Measurements from ENCODE around the gene AP1S3.

The AP1S3 gene

DNA sequence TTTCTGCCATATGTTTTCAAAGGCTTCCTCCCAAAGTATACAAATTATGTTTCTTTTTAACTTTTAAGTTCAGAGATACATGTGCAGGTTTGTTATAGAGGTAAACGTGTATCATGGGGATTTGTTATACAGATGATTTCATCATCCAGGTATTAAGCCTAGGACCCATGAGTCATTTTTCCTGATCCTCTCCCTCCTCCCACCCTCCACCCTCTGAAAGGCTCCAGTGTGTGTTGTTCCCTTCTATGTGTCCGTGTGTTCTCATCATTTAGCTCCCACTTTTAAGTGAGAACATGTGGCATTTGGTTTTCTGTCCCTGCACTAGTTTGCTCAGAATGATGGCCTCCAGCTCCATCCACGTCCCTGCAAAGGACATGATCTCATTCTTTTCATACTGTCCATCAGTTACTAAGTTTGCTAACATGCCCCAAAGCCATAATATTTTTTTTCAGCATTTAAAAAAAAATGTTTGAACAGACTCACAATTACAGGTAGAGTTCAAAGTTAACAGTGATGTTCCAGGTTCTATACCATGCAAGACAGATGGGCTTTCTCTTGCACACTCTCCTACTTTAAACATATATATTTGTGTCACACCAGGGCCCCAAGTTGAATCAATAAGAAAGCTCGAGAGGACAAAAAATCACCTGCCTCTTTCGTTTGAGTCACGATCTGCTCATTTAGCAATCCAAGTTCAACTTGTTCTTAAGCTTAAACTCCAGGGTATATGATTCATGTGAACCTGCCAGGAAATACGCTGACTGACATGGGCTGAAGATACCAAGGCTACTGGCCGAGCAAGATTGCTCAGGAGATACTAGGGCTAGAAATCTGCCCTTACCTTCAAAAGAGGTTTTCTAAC, 77.6 kb downstream of the AP1S3 start:
- FAIRE-seq = no peak

DNA sequence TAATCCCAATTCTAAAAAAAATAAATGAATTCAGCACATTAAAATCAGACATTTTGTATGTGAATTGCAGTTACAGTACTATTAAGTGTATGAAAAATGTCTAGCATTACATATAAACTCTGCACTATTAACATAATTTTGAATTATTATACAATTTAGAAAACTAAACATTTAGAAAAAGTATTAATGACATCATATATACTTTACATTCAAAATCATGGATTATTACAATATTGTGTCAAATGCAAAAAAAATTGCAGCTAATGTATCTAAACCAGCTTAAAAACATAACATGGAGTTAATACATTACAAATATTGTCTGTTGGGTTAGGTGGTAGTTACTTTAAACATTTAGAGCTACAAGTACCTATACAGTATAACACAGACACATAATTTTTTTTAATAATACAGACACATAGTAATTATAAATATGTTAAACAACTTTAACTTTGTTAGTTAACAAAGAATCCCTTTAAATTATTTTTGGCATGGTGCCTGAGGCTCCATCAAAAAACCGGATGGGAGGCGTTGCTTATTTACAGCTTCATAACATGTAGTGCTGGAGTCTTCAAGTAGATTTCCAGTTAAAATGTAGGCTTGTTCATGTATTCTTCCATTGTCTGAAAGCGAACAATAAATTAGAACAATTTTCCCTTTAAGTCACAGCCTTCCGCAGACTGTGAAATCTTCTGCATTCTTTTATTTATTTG, 79.1 kb downstream of the AP1S3 start:
- FAIRE-seq = no peak

DNA sequence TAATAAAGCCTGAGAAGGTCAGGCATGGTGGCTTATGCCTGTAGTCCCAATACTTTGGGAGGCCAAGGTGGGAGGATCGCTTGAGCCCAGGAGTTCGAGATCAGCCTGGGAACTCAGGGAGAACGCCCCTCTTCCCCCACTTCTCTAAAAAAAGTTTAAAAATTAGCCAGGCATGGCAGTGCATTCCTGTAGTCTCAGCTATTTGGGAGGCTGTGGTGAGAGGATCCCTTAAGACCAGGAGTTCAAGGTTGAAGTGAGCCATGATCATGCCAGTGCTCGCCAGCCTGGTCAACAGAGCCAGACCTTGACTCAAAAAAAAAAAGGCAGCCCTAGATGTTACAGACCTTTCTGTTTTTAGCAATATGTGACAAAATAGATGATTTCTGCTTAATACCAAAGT, 83.4 kb downstream of the AP1S3 start:
- no peak for FAIRE-seq

DNA sequence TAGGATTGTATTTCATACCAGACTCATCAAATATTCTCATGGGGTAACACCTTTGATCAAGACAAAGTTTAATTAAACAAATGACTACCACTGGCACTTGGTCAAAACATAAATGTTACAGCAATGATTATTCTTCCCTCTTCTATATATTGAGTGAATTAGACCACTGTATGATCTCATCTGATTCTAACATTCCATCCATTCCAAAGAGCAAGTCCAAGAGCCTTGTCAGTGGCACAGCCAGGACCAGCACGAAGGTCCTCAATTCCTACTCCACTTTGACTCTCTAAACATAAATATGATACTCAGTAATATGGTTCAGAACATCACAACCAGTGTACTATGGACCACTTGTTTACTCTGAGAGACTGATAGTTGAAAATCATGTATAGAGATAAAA, 86.4 kb downstream of the AP1S3 start:
- no peak for FAIRE-seq

DNA sequence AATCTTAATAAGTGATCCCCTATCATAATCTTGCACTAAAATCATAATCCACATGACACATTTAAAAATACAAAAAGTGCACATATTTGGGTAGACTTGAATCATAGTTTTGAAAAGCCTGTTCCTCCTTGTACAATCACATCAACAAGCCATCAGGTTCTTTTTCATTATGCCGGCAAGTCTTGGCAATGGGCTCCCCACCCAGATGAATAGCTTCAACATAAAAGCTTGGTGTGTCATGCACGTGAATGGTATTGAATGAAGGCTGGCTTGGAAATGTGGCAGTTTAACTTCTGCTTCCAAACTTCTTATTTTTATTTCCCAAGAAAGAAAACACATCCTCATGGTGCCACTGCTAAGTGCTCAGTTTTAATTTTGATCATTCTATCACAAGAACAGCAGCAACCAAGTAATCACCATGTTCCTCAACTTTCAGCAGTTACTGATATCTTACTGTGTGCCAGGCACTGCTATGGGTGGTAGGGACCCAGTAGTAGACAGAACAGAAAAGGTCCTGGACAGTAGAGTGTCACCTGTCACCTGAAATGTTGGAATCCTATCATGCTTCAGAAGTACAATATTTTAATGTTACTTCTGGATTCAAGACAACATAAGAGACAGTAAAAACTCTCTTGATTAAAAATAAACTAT, 89.9 kb downstream of the AP1S3 start:
- FAIRE-seq = no peak

DNA sequence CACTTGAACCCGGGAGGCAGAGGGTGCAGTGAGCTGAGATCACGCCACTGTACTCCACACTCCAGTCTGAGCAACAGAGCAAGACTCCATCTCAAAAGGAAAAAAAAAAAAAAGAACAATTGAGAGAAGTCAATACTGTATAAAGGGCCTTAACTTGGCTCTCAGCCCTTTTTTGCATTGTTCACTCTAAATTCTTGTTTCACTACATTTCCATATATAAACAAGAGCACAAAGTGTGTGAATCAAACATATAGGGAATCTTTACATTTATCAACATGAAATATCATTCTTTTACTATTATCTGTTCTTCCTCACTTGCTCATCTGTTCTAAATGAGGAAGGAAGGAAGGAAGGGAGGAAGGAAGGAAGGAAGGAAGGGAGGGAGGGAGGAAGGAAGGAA, 90.8 kb downstream of the AP1S3 start:
- no peak for FAIRE-seq

DNA sequence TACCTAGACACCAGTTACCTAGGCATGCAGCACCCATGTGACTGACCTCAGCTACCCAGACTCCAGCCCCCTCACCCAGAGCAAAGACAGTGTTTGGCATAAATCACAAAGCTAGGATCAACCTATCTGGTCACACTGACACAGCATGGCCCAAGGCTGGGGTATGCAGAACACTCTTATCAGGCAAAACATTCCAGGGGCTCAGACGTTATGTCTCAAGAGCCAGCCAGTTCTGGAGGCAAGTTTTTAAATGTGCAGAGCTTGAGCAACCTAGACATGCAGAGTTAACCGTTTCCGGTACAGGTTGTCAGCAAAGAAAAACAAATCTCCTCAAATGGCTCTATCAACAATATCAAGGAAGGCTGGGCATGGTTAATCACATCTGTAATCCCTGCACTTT, 92.8 kb downstream of the AP1S3 start:
- FAIRE-seq = no peak

DNA sequence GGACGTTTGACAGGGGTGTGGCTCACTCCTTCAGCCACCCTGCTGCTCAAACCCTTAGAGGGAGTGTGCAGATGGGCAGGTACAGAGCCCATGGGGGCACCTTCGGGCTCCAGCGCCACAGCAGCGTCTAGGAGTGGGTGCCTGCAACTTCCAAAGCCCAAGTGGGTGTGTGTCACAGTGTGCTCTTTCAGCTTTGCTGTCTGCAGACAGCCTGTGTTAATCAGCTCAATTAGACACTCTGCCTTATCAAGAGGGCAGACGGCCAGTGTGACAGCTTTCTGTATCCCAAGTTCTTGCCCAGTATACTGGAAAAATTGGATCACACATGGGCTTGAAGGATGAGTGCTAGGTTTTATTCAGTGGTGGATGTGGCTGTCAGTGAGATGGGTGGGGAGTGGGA, 96.7 kb downstream of the AP1S3 start:
- no peak for FAIRE-seq

DNA sequence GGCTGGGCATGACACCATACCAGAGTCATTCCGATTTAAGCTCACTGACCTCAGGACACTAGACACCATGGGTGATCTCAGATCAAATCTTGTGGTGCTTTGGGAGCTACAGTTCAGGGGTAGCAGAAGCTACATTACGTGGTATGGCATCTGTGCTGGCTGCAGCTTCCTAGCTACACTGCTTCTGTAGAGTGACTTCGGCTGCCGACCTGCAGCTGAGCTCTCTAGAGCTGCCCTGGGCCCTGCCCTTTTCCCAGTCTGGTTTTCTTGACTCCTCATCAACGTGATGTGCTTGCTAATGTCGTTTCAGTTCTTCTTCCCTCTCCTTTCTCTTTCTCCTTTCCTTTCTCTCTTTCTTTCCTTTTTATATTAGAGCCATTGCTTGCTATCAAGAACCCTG, 100.2 kb downstream of the AP1S3 start:
- no peak for FAIRE-seq

DNA sequence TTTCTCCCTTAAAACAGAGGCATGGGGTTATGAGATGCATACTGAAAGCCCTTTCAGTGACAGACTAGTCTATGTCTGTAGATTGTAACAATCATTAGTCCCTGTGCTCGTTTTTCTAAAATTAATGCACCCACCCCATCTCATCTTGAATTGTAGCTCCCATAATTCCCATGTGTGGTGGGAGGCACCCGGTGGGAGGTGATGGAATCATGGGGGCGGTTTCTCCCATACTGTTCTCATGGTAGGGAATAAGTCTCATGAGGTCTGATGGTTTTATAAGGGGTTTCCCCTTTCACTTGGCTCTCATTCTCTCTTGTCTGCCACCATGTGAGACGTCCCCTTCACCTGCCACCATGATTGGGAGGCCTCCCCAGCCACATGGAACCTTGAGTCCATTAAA, 100.9 kb downstream of the AP1S3 start:
- no peak for FAIRE-seq

DNA sequence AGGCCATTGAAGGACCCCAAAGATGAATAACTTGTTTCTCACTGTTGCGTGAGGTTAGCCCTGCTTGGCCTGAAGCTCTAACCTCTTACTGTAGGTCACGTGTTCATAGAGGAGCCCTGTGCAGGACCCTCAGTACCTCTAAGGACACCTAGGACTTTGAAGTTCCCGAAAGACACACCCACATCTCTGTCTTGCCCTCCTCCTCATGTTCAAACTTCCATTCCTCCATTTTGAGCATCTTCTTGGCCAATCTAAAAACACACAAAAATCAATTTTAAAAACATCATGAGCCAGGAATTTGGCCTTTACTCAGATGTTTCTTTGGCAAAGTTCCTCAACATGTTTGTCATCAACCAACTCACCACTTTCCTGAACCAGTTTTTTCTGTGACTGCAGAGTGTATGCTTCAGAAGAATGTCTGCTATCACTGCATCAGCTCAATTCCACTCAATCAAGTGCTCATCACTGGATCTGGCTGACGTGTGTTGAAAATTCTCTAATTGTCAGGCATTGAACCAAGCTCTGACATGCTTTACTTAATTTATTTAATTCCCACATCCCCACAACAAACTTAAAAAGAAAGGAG, 101.6 kb downstream of the AP1S3 start:
- FAIRE-seq = no peak

DNA sequence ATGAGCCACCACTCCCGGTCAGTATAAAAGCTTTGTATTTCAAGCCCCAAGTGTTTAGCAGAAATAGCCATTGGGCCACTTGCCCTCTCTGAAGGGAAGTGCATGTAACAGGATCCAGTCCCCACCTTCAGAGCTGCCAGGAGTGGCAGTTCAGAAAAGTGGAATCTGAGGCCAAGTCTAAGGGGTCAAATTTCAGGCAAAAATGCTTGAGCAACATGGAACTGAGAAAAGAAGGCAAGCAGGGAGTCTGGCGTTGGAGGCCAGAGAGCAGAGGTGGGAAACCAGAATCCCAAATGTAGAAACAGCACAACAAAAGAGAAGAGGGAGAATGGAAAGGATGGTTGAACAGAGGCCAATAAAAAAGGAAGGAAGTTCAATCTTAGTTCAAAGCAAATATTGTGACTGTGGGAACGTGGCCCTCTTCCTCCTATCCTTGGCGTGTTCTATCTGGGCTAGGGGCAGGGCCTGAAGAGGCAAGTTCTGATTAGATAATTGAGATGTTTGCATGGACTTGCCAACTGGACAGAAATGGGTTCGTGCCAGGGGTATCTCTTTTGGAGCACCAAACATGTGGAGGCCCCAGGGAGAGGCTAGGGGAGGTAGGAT, 102.2 kb downstream of the AP1S3 start:
- FAIRE-seq = no peak

DNA sequence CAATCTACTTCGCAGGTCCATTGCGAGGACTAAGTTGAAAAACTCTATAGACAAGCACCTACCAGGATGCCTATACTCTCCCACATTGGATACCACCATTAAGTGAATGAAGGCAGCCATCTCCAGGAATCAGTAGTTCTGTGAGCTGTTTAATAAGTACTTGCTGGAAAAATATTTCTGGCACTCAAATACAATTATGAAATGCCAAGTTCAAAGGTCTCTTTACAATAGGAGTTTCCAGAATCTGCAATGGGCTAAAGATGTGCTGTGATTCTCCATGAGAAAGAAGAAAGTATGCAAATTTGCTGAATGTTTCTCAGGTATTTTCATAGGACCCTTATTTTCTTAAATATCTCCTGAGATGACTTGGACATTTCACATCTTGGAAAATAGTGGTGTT, 103.0 kb downstream of the AP1S3 start:
- FAIRE-seq = no peak

DNA sequence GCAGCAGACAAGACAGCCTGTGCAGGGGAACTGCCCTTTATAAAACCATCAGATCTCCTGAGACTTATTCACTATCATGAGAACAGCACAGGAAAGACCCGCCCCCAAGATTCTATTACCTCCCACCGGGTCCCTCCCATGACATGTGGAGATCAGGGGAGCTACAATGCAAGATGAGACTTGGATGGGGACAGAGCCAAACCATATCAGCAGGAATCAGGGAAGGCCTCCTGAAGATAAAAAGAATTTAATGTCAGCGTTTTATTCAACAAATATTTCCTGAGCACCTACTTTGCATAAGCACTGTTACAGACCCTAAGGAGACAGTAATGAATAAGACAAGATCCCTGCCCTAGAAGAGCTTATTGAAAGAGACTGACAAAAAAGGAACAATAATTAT, 105.0 kb downstream of the AP1S3 start:
- FAIRE-seq = no peak

DNA sequence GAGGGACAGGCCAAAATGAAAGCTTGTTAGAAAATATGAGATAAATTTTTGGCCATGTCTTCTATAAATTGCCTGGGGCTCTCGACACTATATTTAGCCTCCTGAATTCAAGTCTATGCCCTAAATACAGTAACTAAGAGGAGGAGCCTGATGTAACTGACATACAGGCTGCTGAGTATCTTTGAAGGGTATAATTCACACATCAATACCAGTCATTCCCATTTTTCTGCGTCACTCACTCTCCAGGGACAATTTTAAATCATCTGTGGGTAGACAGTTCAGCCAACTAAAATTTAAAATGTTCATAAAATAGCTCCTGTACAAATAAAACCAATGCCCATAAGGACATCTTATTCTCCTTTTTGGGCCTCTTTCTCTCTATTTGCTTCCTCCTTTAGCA, 105.9 kb downstream of the AP1S3 start:
- FAIRE-seq = no peak

DNA sequence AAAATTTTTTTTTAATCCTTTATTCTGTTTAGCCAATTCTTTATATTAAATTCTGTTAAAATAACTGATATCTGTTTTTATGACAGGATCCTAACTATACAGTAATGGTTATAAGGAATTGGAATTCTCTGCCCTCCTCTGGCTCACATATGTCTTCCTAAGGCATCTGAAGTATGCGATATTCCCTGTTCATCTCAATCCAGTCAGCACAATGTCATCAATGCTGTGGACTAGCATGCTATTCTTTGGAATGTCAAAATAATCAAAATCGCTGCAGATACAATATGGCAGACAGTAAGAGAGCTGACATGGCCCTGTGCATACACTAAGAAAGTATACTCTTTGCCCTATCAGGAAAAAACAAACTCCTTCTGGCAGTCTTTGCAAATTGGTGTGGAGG, 107.6 kb downstream of the AP1S3 start:
- FAIRE-seq = no peak

DNA sequence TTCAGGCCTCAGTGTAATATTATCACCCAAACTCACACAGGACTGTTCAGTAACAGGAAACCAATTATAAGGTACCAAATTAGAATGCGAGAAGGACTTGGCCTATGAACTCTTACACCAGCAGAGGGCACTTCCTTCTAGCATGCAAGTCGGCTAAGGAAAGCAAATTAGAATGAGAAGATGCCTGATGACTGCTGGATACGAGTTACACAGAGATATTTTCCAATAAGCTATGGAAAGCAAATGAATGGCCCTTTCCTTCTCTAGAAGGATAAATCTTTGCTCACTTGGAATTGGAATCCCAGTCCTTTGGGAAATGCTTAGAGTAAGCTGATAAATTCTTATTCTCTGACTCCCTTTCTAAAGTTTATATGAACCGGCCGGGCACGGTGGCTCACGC, 109.8 kb downstream of the AP1S3 start:
- no peak for FAIRE-seq

DNA sequence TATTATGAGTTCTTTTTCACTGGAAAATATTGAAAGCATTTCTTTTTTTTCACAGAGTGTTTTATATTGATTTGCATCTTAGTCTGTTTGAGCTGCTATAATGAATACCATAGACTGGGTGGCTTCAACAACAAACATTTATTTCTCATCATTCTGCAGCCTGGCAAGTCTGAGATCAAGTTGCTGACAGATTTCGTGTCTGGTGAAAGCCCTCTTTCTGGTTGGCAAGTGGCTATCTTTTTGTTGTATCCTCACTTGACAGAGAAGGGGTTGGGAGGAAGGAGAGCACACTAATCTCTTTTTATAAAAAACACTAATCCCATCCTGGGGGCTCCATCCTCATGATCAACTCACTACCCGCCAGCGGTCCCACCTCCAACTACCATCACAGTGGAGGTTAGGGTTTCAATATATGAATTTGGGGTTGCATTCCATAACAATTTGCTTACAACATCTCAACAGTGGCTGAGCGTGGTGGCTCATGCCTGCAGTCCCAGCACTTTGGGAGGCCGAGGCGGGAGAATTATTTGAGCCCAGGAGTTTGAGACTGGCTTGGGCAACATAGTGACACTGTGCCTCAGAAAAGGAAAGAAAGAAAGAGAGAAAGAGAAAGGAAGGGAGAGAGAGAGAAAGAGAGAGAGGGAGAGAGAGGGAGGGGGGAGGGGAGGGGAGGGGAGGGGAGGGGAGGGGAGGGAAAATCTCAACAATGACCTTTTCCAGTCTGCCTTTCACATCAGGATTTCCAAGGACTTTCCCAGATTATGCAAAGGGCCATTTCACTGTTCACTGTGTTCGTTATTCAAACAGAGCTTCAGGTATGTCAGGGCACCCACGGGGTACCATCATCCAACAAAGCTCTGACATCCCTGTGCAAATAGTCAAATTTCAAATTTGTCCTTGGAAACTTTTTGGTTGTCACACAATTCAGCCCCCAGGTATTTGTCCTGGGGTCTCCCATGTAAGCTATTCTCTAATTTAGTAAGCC, 111.1 kb downstream of the AP1S3 start:
- no peak for FAIRE-seq

DNA sequence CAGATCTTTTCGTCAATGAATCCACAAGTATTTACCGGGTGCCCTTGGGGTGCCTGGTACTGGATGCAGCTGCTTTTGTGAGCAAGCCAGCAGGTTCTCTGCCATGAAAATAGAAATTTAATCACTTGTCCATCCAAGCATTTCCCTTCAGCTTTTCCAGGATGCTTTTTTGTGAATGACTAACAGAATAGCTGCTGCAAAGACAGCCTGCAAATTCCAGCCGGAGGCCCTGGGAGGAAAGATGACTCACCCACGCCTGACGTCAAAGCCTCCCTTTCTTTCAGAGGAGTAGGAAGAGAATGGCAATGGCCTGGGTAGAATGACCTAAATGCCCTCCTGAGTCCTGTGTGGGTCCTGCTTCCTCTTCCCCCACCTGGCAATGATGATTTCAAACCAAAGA, 111.9 kb downstream of the AP1S3 start:
- no peak for FAIRE-seq

DNA sequence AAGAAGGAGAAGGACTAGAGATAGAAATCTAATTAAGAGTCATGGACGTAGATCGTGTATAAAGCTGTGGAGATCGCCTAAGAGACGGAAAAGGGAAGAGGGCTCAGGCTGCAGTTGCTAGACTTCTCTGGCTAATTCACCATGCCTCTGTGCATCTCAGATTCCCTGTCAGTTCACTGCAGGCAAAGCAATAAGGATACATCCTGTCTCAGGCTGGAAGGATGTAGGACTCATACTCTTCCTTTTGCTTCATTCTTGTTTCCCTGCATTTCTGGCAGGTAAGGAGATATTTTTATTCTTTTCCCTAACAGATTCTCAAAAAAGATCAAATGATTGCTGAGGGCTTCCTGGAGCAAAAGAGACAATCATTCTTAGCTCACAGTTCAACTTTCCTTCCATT, 112.5 kb downstream of the AP1S3 start:
- FAIRE-seq = no peak

DNA sequence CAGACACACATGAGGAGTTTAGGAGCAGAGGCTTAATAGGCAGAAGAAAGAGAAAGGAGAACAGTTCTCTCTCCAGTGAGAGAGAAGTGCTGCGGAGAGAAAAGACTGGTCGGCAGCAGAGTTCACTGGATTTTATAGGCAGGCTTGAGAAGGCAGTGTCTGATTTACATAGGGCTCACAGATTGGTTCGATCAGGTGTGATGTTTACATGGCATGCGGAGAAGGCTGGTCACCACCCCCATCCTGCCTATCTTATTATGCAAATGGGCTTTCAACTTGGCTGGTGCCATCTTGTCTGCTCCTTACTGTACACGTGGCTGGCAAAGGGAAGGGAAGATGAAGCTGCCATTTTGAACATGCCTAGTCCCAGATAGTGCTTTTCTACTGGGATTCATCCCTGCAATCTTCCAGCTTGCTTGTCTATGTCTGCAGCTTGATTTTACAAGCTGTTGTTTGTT, 113.4 kb downstream of the AP1S3 start:
- no peak for FAIRE-seq

DNA sequence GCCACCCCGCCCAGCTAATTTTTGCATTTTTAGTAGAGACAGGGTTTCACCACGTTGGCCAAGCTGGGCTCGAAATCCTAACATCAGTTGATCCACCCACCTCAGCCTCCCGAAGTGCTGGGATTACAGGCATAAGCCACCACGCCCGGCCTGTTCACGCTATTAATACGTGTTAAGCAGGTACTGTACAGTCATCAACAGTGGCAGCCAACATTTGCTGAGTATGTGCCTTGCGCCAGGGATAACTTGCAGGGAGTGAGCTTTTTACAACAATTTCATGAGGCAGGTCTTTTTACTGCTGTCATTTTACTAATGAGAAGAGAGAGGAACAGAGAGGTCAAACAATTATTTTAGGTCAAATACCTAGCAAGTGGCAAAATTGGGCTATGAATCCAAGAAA, 115.2 kb downstream of the AP1S3 start:
- FAIRE-seq = no peak
